GM23248 (cell line): Measurements from ENCODE around the gene DIDO1.

ENCODE experiments used
- EZH2 ChIP-seq: fragments of 200-600 bp; sonication (generic); IDR thresholded peaks from 2 replicates; pipeline ENCODE4 v1.6.1; 2018; ENCODE audit warnings: antibody characterized with exemption, mild to moderate bottlenecking; ENCODE audit not compliant: insufficient read depth, poor library complexity, severe bottlenecking
- EZH2phosphoT487 ChIP-seq: fragments of 200-600 bp; sonication (generic); IDR thresholded peaks from 2 replicates; pipeline ENCODE4 v1.6.1; 2018; ENCODE audit warnings: antibody characterized with exemption, moderate library complexity, mild to moderate bottlenecking, low read depth; ENCODE audit not compliant: insufficient read depth

GRCh38 chr20:62967149-62967501 is 40.8 kb upstream of the DIDO1 start:
- TF ChIP-seq EZH2phosphoT487 (no peak), EZH2 (no peak)
